Measurements from ENCODE around the gene TCF19. TPM values are rescaled to one million over a fixed set of nuclear protein-coding genes. Genes with fewer than 3 reads are reported as not detected.
A peak's percentile ranks its signal among the peaks of the same experiment; 100 is the strongest.

Gene TCF19
- total RNA-seq, 4 donors from 2014 or later = 2.3 to 6.7 (median 5.8) TPM

DNA sequence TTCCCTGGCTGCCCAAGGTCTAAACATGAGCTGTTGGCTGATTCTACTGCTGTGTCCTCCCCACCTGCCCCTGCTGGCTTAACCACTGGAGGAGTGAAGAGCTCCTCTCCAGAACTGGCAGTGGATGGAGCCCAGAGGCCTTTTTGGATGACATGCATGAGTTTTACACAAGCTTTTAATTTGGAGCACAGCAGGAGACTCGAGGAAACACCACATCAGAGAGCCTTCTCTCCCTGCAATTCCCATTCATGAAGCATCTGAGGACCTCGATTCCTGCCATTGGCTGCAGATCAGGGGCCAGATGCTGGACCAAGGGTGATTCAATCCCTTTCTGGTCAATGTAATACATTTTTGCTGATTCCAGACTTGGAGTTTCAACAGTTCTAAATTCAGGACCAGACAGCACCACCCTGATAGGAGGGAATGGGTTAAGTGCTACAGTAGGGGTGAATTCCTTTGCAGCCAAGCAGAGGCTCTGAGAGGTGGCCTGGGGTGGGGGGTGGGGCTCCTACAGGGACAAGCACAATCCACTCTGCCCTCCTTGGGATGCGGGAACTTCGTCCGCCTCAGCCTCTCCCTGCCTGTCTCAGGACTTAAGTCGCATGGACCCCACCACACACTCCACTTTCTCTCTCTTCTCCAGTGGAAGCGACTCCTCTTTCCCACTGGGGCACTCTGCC, 44.4 kb upstream of the TCF19 start:
- peaks cover 36 to 50% (median 42%) of the 10 kb centered on the region in 4 donors for H3K4me1 ChIP-seq
- peak overlapping the region; percentile 62 to 79 (median 71) for H3K27ac ChIP-seq (replicated peaks in 1 of 4)
- peak overlapping the region in 1 of 4 donors; percentile 38 for H3K4me3 ChIP-seq
- peaks cover 0 to 3% (median 0%) of the 10 kb centered on the region in 4 donors for H3K27me3 ChIP-seq
- intact Hi-C loops (cut with DNase I) = no loop called here
- H3K36me3 ChIP-seq = no peaks in the 10 kb centered on the region
- TF ChIP-seq POLR2AphosphoS5 (IDR thresholded peaks at IDR 0.05) (no peak), CTCF (IDR thresholded peaks at IDR 0.05) (no peak), EP300 (IDR thresholded peaks at IDR 0.05) (no peak), POLR2A (IDR thresholded peaks at IDR 0.05; ENCODE audit: low read depth) (no peak)
- no peak for DNase-seq (ENCODE audit: extremely low spot score)
- no peaks in the 10 kb centered on the region for H3K9me3 ChIP-seq
- WGBS = 82% methylated on average over 7 of the region's 7 CpGs

- Histone ChIP-seq H3K4me3 (peak within 1 kb of the TSS; percentile 25 to 51 (median 36)), H3K36me3 (no peaks in the 10 kb centered on the region), H3K27ac (replicated peaks in 1 of 4) (peak within 1 kb of the TSS; percentile 62 to 79 (median 71)), H3K9me3 (no peaks in the 10 kb centered on the region), H3K27me3 (no peaks in the 10 kb centered on the region), H3K4me1 (peaks cover 36 to 50% (median 42%) of the 10 kb centered on the region in 4 donors)
- intact Hi-C loops (cut with DNase I) = no loop called here
- 14% methylated on average over 3 of the region's 3 CpGs for WGBS
- TF ChIP-seq CTCF (IDR thresholded peaks at IDR 0.05) (no peak), EP300 (IDR thresholded peaks at IDR 0.05) (no peak), POLR2AphosphoS5 (IDR thresholded peaks at IDR 0.05) (peak; percentile 66 to 71)
- DNase-seq (ENCODE audit: extremely low spot score) = peak; percentile 94
These were observed 43.9 kb upstream of the TCF19 start, which contains the start of gene PSORS1C1 for GRCh38 chr6:31114541-31114878. TSS of gene PSORS1C1 (plus strand) at chr6:31114800. CDS start at chr6:31129633, 14,833 bp downstream.

DNA sequence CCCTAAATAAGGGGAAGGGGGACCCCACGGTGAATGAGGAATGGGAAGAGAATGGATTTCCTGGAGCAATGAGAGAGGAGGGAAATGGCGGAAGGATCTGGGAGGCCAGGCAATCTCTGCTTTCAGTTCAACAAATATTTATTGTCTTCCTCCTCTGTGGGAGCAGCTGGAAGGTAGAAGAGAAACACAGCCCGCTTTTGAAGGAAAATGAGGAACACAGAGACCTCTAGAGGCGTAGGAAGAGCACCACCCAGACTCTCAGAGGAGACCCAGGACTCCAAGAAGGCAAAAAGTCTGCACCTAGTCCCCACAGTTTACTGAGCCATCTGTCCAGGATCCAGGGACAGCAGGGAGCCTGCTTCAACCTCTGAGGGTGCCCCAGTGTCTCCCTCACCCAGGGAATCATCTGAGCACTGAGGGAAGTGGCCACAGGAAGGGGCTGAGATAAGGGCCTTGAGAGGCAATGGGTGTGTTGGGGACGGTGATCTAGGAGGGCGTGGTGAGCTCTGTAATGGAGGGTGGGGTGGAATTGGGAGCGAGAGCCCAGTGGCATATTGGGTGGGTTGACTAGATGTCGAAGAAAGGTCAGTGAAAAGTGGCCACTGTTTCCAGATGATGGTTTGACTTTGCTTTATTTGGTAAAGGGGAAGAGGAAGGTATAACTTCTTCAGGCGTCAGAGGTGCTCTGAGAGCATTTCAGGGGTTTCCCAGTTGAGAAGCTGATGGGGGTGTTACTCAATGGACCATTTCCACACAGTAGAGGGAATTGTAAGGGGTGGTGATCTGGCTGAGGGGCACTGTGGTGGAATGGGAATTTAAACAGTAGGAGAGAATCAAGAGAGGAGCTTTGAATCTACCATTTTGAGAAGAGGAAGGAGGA, 43.2 kb upstream of the TCF19 start:
- Histone ChIP-seq H3K27ac (replicated peaks in 1 of 4) (peak overlapping the region; percentile 62 to 79 (median 71)), H3K9me3 (no peaks in the 10 kb centered on the region), H3K4me3 (peak overlapping the region; percentile 25 to 51 (median 36)), H3K36me3 (no peaks in the 10 kb centered on the region), H3K4me1 (peaks cover 36 to 50% (median 42%) of the 10 kb centered on the region in 4 donors), H3K27me3 (no peaks in the 10 kb centered on the region)
- no peak for TF ChIP-seq POLR2AphosphoS5 (IDR thresholded peaks at IDR 0.05)
- TF ChIP-seq EP300 (IDR thresholded peaks at IDR 0.05) = no peak
- no peak for TF ChIP-seq POLR2A (IDR thresholded peaks at IDR 0.05; ENCODE audit: low read depth)
- TF ChIP-seq CTCF (IDR thresholded peaks at IDR 0.05) = no peak
- WGBS = 75% methylated on average over 9 of the region's 9 CpGs
- intact Hi-C loops (cut with DNase I) = no loop called here
- DNase-seq (ENCODE audit: extremely low spot score) = no peak

- 90% methylated on average over 11 of the region's 12 CpGs for WGBS
- Histone ChIP-seq H3K4me3 (no peak overlapping the region), H3K4me1 (peaks cover 36 to 50% (median 42%) of the 10 kb centered on the region in 4 donors), H3K9me3 (no peaks in the 10 kb centered on the region), H3K27me3 (no peaks in the 10 kb centered on the region), H3K36me3 (no peaks in the 10 kb centered on the region), H3K27ac (replicated peaks in 1 of 4) (peak overlapping the region in 2 of 4 donors; percentile 27 to 62)
- intact Hi-C loops (cut with DNase I) = no loop called here
- TF ChIP-seq EP300 (IDR thresholded peaks at IDR 0.05) = no peak
- no peak for TF ChIP-seq CTCF (IDR thresholded peaks at IDR 0.05)
- TF ChIP-seq POLR2A (IDR thresholded peaks at IDR 0.05; ENCODE audit: low read depth) = no peak
- TF ChIP-seq POLR2AphosphoS5 (IDR thresholded peaks at IDR 0.05) = no peak
- no peak for DNase-seq (ENCODE audit: extremely low spot score)
These were observed 42.3 kb upstream of the TCF19 start for GRCh38 chr6:31115941-31116560.

Data from esophagus muscularis mucosa (tissue), 4 donors.